Vagina (tissue), 2 donors: ENCODE results near the gene GRIPAP1.

Source experiments
- POLR2A ChIP-seq, 2 donors: fragments of 450-650 bp; IDR thresholded peaks; one replicate each; pipeline ENCODE4 v1.6.1; 2017; ENCODE audit warnings: antibody characterized with exemption in 2 of 2, mild to moderate bottlenecking in 2 of 2, moderate library complexity in 2 of 2
- TF ChIP-seq, protein P1 (sequence below), 3 experiments: fragments of 450-650 bp in 2 of 3; fragments of 200-600 bp in 1 of 3; sonication (generic) in 1 of 3; IDR thresholded peaks; one replicate each; pipeline ENCODE4 v1.5.1; 2017 to 2019; ENCODE audit warnings: antibody characterized with exemption in 3 of 3, mild to moderate bottlenecking in 2 of 3, moderate library complexity in 2 of 3

- TF ChIP-seq, protein P1, sequence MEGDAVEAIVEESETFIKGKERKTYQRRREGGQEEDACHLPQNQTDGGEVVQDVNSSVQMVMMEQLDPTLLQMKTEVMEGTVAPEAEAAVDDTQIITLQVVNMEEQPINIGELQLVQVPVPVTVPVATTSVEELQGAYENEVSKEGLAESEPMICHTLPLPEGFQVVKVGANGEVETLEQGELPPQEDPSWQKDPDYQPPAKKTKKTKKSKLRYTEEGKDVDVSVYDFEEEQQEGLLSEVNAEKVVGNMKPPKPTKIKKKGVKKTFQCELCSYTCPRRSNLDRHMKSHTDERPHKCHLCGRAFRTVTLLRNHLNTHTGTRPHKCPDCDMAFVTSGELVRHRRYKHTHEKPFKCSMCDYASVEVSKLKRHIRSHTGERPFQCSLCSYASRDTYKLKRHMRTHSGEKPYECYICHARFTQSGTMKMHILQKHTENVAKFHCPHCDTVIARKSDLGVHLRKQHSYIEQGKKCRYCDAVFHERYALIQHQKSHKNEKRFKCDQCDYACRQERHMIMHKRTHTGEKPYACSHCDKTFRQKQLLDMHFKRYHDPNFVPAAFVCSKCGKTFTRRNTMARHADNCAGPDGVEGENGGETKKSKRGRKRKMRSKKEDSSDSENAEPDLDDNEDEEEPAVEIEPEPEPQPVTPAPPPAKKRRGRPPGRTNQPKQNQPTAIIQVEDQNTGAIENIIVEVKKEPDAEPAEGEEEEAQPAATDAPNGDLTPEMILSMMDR (IDR thresholded peaks at IDR 0.05): no peak
- TF ChIP-seq POLR2A (IDR thresholded peaks at IDR 0.05): no peak
Measured at GRCh38 chrX:48975041-48975440, 27.0 kb downstream of the GRIPAP1 start.
